ENCODE data around the gene TMEM81. TPM values are rescaled to one million over a fixed set of nuclear protein-coding genes. Genes with fewer than 3 reads are reported as not detected.

Gene TMEM81
- total and polyA plus RNA-seq, 2 experiments from 2014 or later: 3.6 to 4.5 TPM

DNA sequence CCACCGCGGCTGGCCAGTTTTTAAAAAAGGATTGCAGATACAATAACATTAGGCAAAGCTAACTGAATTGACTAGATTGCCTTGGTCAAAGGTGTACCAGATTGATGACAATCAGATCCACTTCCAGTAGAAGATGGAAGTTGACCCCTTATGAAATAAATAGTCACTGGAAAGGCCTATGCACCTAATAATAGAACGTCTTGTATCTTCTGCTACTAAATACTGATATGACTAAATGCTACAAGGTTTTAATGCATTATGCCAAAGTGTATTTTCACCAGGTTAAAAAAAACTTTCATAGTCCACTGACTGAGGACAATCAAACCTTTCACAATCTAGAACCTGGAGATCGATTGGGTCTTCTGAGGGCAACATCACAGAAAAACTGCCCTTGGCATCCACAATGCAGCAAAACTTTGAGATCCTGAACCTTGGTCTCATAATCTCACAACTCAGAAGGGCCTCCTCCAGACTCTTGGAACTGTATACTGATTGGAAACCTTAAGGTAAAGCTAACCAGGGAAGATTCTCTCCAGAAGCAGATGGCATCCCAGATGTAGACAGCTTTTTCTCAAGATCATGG is 45.3 kb upstream of the TMEM81 start:
- no peaks in the 10 kb centered on the region for H4K20me1 ChIP-seq (replicated peaks; ENCODE audit: insufficient read depth)
- H3K4me2 ChIP-seq: no peak overlapping the region
- Mint-ChIP-seq H3K4me3 (no peak overlapping the region), H3K4me1 (no peaks in the 10 kb centered on the region), H3K36me3 (ENCODE audit: low read depth) (no peaks in the 10 kb centered on the region), H3K9me3 (no peaks in the 10 kb centered on the region), H3K27me3 (ENCODE audit: insufficient read depth, low read depth, poor library complexity) (peaks cover 1% of the 10 kb centered on the region), H3K27ac (no peak overlapping the region)
- ATAC-seq: no peak
- no peaks in the 10 kb centered on the region for H3K27me3 ChIP-seq (ENCODE audit: insufficient read depth)
- no peaks in the 10 kb centered on the region for H3K36me3 ChIP-seq (ENCODE audit: insufficient read depth)
- no peak overlapping the region for H3K27ac ChIP-seq (ENCODE audit: low read depth)
- no peak for DNase-seq (ENCODE audit: low spot score)
- H3K4me1 ChIP-seq (ENCODE audit: insufficient read depth): no peaks in the 10 kb centered on the region
- H3K4me3 ChIP-seq: no peak overlapping the region
- H3F3A ChIP-seq (replicated peaks; ENCODE audit: low read depth): no peaks in the 10 kb centered on the region
- H3K79me2 ChIP-seq (replicated peaks; ENCODE audit: insufficient read depth): no peaks in the 10 kb centered on the region
- TF ChIP-seq JUNB (IDR thresholded peaks at IDR 0.05; ENCODE audit: unreplicated experiment): no peak
- TF ChIP-seq, protein P1, sequence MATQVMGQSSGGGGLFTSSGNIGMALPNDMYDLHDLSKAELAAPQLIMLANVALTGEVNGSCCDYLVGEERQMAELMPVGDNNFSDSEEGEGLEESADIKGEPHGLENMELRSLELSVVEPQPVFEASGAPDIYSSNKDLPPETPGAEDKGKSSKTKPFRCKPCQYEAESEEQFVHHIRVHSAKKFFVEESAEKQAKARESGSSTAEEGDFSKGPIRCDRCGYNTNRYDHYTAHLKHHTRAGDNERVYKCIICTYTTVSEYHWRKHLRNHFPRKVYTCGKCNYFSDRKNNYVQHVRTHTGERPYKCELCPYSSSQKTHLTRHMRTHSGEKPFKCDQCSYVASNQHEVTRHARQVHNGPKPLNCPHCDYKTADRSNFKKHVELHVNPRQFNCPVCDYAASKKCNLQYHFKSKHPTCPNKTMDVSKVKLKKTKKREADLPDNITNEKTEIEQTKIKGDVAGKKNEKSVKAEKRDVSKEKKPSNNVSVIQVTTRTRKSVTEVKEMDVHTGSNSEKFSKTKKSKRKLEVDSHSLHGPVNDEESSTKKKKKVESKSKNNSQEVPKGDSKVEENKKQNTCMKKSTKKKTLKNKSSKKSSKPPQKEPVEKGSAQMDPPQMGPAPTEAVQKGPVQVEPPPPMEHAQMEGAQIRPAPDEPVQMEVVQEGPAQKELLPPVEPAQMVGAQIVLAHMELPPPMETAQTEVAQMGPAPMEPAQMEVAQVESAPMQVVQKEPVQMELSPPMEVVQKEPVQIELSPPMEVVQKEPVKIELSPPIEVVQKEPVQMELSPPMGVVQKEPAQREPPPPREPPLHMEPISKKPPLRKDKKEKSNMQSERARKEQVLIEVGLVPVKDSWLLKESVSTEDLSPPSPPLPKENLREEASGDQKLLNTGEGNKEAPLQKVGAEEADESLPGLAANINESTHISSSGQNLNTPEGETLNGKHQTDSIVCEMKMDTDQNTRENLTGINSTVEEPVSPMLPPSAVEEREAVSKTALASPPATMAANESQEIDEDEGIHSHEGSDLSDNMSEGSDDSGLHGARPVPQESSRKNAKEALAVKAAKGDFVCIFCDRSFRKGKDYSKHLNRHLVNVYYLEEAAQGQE (IDR thresholded peaks at IDR 0.05; ENCODE audit: unreplicated experiment): no peak
- TF ChIP-seq ZNF331 (CRISPR knock-in tag; IDR thresholded peaks at IDR 0.05; ENCODE audit: low read depth): no peak
- TF ChIP-seq, protein P2, sequence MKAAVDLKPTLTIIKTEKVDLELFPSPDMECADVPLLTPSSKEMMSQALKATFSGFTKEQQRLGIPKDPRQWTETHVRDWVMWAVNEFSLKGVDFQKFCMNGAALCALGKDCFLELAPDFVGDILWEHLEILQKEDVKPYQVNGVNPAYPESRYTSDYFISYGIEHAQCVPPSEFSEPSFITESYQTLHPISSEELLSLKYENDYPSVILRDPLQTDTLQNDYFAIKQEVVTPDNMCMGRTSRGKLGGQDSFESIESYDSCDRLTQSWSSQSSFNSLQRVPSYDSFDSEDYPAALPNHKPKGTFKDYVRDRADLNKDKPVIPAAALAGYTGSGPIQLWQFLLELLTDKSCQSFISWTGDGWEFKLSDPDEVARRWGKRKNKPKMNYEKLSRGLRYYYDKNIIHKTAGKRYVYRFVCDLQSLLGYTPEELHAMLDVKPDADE (IDR thresholded peaks at IDR 0.05): no peak
- TF ChIP-seq NANOG (IDR thresholded peaks at IDR 0.05; ENCODE audit: borderline replicate concordance): no peak
- no peak for TF ChIP-seq EZH2phosphoT487 (IDR thresholded peaks at IDR 0.05; ENCODE audit: unreplicated experiment)
- TF ChIP-seq EZH2 (IDR thresholded peaks at IDR 0.05; ENCODE audit: low read depth, unreplicated experiment): no peak
- no peak for TF ChIP-seq POLR2AphosphoS5 (IDR thresholded peaks at IDR 0.05; ENCODE audit: low read depth)
- TF ChIP-seq ZNF114 (CRISPR knock-in tag; IDR thresholded peaks at IDR 0.05): no peak
- no peak for TF ChIP-seq STAT1 (IDR thresholded peaks at IDR 0.05; ENCODE audit: unreplicated experiment)
- no peaks in the 10 kb centered on the region for H3K9me2 ChIP-seq (ENCODE audit: insufficient read depth)
- H2AFZ ChIP-seq: no peak overlapping the region

DNA sequence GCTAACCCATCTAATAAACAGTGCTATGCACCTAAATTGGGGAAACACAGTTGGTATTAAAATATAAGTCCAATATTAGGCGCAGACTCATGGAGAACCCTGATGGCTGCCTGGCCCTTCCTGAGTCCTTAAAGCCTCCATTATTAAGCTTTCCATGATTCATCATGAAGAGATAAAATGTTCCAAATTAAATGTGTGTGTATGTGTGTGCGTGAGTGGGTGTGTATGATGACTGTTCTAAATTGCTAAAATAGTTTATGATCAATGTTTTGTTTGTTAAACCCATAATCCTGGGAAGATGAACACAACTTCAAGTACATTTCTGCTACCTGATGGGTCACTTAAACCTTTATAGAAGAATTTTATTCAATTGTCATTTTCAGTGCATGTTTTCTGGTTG is 43.8 kb upstream of the TMEM81 start:
- DNase-seq (ENCODE audit: low spot score): no peak
- H3K27me3 Mint-ChIP-seq (ENCODE audit: insufficient read depth, low read depth, poor library complexity): no peaks in the 10 kb centered on the region
- no peaks in the 10 kb centered on the region for H3K9me3 Mint-ChIP-seq
- H3K36me3 Mint-ChIP-seq (ENCODE audit: low read depth): no peaks in the 10 kb centered on the region
- no peak overlapping the region for H3K27ac ChIP-seq (ENCODE audit: low read depth)
- no peak overlapping the region for H3K4me3 Mint-ChIP-seq
- H2AFZ ChIP-seq: no peak overlapping the region
- no peak overlapping the region for H3K27ac Mint-ChIP-seq
- no peaks in the 10 kb centered on the region for H3K9me2 ChIP-seq (ENCODE audit: insufficient read depth)
- TF ChIP-seq, protein P2 (IDR thresholded peaks at IDR 0.05): no peak
- no peak for TF ChIP-seq CREB1 (CRISPR knock-in tag; IDR thresholded peaks at IDR 0.05; ENCODE audit: low read depth)
- TF ChIP-seq ZNF114 (CRISPR knock-in tag; IDR thresholded peaks at IDR 0.05): no peak
- TF ChIP-seq EZH2phosphoT487 (IDR thresholded peaks at IDR 0.05; ENCODE audit: unreplicated experiment): no peak
- no peaks in the 10 kb centered on the region for H3K79me2 ChIP-seq (replicated peaks; ENCODE audit: insufficient read depth)
- no peak overlapping the region for H3K4me2 ChIP-seq
- ATAC-seq: no peak
- H3K4me1 ChIP-seq (ENCODE audit: insufficient read depth): no peaks in the 10 kb centered on the region
- H3K27me3 ChIP-seq (ENCODE audit: insufficient read depth): no peaks in the 10 kb centered on the region
- H4K20me1 ChIP-seq (replicated peaks; ENCODE audit: insufficient read depth): no peaks in the 10 kb centered on the region
- no peaks in the 10 kb centered on the region for H3F3A ChIP-seq (replicated peaks; ENCODE audit: low read depth)
- H3K4me1 Mint-ChIP-seq: no peaks in the 10 kb centered on the region
- no peak overlapping the region for H3K4me3 ChIP-seq
- H3K36me3 ChIP-seq (ENCODE audit: insufficient read depth): no peaks in the 10 kb centered on the region
